Skin of body (tissue), 2 donors: ENCODE results near the gene RNF149. TPM values are rescaled to one million over a fixed set of nuclear protein-coding genes. Genes with fewer than 3 reads are reported as not detected.
"Not testable (repeated sequence)": the region's sequence is repeated elsewhere in the genome, so short reads cannot be mapped to it uniquely, and the experiment has no call there.

ENCODE experiments used
- DNase-seq: peaks from one replicate; lab custom pipeline; 2025; lab: John Stamatoyannopoulos, UW
- total RNA-seq: library from RNA; depleted of rRNA; stranded (reverse); fragments of >200 nt; gene quantifications from one replicate; pipeline ENCODE4 v1.2.3, GENCODE V29; 2014

RNF149 gene, protein sequence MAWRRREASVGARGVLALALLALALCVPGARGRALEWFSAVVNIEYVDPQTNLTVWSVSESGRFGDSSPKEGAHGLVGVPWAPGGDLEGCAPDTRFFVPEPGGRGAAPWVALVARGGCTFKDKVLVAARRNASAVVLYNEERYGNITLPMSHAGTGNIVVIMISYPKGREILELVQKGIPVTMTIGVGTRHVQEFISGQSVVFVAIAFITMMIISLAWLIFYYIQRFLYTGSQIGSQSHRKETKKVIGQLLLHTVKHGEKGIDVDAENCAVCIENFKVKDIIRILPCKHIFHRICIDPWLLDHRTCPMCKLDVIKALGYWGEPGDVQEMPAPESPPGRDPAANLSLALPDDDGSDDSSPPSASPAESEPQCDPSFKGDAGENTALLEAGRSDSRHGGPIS
- 76.5 TPM for total RNA-seq

DNA sequence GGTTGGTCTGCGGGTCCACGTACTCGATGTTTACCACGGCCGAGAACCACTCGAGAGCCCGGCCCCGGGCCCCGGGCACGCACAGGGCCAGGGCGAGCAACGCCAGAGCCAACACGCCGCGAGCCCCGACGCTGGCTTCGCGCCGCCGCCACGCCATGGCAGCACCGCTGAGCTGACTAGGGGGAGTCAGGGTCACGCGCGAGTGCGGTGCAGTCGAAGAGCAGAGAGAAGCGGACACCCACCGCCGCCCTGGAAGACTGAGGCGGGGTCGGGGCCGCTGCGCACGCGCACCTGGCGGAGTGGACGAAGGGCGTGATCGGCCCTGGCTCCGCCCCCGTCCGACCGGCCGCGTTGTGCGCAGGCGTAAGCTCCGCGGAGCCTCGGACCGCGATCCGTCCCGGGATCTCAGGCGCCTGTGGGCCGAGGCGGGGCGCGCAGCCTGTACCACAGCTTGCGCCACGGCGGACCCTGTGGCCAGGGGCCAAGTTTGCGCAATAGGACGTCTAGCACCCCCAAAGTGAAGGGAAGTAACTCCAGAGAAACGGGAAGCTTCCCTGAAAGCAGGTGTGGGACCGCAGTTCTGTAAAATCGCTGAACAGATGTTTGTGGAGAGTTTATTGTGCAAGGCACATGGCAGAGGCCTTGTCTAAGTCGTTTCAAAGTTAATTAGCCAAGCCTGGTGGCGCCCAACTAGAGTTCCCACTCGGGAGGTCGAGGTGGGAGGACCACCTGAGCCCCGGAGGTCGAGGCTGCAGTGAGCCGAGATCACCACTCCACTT lies at the start of gene RNF149:
Gene RNF149, minus strand, starts transcription at position 270 of the 779 bp plus-strand sequence. Its CDS starts 113 bp downstream, at position 157.
- peak; percentile 83 for DNase-seq

DNA sequence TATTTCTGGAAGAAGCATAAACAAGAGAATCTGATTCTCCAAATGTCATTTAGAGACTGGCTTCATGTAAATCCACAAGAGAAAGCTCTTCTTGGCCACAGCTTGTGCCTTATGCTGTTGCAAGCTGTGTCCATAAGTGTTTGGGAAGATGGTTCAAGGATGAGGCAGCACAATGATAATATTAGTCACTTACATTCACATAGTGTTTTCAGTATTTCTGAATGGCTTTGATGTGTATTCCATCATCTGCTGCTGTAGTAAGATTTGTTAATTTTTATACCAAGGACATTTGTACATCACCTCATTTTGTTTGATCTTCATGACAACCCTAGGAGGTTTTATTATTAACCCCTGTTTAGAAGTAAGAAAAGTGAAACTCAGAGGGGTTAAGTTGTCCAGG lies 48.9 kb upstream of the RNF149 start:
- no peak for DNase-seq

DNA sequence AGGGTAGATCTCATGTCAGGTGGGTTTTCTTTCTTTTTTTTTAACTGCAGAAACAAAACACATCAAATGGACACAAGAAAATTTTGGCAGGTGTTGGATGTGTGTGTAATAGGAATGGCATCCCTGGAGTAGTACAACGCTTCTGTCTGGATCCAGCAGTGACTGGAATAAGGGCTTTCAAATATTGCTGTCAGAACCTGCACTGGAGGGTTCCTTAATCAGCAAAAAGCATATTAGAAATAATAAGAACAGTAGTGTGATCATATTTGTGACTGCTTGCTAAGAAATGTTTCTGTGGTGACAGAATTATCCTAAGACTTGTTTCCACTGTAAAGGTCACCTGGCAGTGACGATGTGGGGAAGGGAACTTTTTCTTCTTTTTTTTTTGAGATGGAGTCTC lies 48.0 kb upstream of the RNF149 start:
- no peak for DNase-seq

DNA sequence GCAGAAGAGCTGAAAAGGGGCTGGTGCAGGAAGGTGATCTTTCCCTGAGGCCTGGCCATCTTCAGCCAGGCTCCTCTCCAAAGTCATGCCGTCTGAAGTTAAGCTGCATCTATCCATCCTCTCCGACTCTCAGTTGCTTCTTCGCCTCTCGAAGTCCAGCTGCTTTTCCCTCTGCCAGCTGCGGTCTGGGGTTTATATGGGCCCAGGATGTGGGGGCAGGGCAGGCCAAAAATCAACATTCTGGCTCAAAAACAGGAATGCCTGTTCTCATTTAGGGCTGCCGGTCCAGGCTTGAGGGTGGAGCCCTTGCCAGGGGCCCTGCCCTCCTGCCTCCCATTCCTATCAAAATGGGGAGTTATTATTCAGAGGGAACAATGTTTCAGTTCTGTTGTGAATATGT lies 47.6 kb upstream of the RNF149 start:
- DNase-seq, result no peak

DNA sequence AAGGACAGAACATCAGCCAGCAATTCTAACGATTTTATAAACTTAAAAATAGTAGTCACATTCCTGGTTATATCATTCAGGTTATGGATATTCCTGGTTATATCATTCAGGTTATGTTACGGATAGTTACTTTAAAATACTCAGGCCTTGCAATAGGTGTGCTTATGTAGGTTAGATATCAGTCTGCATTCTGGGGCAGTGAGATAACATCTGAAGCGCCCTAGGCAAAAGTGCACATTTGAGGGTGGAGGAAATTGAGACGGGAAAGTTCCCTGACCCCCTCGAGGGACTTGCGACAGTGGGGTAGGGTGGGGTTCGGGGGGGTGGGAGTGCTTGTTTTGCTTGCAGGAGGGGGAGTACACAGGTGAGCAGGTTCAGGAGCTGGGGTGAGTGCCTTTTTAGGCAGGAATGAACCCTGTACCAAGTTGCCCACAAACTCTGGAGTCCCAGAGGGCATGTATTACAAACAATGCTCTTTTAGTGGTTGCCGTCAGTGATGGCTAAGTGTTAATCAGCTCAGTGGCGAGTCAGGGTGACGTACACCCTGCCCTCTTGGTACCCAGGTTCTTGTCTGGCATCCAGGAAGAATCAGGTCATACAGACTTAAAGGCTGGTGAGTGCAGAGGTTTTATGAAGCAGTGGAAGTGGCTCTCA lies 47.0 kb upstream of the RNF149 start:
- no peak for DNase-seq

DNA sequence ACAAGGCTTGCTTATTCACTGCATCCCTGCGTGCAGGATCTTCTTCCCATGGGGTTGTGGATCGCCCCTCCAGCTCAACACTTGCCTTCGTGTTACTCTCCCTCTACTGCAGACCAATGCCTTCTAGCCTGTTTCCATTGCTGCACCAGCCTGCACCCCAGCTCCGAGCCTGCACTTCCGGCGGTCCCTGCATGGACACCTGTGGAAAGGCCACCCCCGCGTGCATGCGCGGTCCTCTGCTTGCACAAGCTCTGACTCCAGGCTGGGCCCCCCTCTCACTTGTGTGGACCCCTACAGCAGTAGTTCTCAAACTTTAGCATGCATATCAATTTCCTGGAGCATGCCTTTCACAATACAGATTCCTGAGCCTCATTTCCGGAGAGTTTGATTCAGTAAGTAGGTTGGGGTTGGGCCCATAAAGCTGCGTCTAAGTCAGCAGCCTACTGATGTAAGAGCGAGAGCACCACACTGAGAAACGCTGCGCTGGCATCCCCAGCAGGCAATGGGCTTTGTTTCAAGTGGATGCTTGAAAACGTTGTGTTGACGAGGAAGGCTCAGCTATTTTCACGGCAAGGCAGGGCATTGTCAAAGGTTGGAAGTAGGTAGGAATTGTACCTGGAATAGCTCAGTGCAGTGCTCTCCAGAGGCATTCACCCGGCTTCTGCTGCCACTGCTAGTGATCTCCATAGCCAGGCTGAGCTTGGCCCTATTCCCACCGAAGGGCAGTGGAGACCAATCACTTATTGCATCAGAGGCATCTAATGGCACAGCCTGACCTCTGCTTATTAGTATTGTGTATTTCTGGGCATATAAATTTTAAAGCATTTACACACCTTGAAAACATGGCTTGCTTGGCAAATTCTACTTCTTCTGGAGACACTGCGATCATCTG lies 46.2 kb upstream of the RNF149 start:
- DNase-seq, result no peak

DNA sequence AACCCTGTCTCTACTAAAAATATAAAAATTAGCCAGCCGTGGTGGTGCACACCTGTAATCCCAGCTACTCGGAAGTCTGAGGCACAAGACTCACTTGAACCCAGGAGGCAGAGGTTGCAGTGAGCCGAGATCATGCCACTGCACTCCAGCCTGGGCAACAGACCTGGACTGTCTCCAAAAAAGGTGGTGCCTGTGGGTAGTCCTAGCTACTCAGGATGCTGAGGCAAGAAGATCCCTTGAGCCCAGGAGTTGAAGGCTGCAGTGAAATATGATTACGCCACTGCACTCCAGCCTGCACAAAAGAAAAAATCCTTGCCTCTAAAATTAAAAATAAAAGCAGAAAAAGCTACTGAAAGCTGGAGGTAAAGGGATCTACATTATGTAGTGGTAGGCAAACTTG lies 44.1 kb upstream of the RNF149 start:
- not testable (repeated sequence) for DNase-seq

DNA sequence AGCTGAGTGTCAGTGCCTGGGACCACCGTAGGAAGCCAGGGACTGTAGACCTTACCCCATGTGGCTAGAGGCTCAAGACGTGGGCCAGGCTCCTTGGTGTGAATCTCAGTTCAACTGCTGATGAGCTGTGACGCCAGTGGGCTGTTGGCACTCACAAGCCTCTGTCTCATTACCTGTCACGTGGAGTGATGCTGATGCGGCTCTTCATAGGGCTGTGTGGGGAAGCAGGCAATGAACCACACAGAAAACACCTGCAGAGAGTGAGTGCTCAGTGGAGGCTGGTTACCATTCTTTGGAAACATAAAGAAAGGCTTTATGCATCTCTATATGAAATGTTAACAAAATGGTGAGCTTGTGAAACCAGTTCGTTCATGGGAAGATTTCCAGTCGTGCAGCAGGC lies 42.7 kb upstream of the RNF149 start:
- DNase-seq, result no peak

DNA sequence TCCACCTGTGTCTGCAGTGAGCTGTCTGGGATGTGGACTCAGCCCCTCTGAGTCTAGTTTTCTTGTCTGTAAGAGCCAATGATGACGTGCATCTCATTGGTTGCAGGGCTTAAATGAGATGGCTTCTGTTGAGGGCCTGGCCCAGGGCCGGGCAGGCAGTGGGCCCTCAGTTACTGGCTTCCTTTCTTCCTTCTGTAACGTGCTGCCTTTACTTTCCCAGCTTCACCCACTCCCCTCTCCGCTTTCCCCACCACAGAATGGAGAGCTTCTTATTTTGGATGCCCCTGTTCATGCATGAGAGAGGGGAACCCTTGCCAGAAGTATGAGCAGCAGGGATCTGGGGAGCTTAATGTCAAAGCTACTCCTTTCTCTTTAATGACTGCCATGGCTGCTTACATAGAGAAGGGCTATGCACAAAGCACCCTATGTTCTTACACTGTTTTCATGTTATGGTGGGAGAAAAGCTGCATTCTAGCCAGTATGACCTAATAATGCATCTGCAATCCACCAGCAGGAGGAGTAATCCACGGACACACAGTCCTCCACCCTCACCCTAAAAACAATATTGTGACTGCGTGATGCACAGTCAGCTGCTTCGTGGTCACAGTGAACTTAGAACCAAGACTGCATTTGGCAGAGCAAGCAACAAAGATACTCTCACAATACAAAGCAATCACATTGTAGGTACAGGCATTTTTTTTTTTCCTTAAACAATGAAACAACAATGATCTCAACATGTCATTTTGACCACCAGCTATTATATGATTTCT lies 41.6 kb upstream of the RNF149 start:
- no peak for DNase-seq

DNA sequence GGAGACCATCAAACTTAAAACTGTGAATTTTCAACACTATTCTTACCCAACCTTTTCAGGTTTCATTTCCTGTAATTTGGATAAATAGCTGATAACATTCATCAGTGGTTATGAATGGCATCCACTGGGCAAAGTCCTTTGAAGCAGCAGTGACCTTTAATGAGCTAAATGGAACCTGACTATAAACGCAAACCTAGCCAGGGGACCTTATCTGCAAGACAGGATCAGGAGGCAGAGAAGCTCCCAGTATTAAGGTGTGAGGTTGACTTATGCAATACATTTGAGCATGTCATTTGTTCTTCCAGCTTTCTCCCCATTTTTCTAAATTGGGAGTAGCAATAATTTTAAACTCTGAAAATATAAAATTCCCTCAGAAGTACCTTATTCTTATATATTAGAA lies 40.4 kb upstream of the RNF149 start:
- DNase-seq, result no peak

DNA sequence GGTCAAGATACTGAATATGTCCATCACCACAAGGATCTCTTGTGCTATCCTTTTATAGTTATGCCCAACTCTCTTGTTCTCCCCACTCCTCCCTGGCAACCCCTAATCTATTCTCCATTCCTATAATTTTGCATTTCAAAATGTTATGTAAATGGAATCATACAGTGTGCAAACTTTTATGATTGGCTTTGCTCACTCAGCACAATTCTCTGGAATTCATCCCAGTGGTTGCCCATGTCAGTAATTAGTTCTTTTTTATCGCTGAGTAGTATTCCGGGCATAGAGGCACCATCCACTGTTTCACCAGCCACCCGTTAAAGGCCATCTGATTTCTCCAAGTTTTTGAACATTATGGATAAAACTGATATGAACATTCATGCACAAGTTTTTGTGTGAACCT lies 38.4 kb upstream of the RNF149 start:
- DNase-seq, result no peak

DNA sequence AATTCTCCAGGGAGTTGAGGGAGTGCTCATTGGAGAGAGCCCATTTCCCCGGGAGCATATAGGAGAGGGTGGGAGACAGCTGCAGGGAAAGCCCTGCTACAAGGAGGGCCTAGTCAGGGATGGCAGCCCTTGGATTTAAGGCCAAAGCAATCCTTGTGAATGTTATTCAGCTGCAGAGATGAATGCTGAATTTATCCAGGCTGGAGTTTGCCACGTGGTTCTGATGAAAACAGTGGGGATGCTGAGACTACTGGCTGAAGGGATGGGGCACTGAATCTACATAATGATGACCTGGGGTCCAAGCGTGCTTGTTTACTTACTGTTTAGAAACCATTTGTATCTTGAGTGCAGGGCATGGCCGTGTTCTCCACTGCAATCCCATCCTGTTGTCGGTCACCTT lies 35.6 kb upstream of the RNF149 start:
- no peak for DNase-seq

DNA sequence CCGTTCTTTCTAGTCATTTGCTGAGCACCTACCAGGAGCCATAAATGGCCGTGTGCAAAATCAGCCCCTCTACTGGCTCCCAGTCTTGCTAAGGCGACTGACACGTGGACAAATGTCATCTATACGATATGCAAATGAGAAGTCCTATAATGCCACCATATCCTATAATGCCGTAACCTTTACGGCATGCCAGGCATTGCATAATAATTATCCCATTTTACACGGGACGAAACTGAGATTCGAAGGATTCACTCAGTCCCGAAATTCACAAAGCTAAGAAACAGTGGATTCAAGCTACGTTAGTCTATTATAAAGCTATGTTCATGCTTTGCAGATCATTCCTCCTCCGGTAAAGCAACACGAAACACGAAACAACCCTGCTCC lies 34.1 kb upstream of the RNF149 start:
- no peak for DNase-seq

DNA sequence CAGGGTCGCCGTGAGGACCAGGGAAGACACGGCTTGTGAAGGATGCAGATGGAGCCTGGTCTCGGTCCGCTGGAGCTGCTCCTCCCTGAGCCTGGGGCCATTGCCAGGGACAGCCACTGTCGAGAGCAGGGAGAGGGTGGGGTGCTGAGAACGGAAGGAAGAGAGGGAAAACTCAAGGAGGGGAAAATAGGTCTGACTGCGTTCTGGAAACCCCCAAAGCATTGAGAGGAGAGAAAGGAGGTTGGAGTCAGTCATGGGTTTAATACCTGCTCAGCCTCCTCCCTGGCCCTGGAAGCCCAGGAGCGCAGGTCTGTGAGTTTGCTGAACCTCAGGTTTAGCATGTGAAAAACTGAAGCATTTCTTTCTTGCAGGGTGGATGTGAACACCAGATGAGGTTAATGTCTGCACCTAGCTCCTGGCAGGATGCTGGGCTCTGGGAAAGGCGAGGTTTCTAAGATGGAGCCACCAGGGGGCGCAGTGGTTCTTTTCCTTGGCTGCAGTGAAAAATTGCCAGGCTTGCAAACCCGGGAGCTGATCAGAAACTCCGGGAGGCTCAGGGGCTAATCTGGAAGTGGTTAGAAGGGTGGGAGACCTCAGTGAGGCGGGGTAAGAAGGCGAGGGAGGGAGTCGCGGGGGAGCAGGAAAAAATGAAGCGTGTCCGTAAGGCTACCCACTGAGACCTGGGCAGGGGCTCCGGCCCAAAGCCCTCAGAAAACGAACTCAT lies 33.6 kb upstream of the RNF149 start:
- DNase-seq, result peak; percentile 48

DNA sequence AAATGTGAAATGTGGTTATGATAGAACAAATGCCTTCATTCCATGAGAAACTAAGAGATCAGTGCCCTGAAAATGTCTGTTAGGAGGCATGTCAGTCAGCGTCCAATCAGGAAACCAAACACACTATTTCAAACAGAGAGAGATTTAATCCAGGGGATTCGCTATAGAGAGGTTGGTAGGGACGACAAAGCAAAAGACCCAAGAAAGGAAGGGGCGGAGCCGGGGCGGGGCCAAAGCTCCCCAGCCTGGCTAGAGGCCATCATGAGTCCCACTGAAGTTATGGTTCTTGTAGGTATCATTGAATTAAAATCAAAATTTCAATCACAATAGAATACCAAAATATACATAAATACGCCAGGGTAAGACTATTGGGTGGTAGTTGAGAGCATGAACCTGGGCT lies 32.9 kb upstream of the RNF149 start:
- DNase-seq, result no peak

DNA sequence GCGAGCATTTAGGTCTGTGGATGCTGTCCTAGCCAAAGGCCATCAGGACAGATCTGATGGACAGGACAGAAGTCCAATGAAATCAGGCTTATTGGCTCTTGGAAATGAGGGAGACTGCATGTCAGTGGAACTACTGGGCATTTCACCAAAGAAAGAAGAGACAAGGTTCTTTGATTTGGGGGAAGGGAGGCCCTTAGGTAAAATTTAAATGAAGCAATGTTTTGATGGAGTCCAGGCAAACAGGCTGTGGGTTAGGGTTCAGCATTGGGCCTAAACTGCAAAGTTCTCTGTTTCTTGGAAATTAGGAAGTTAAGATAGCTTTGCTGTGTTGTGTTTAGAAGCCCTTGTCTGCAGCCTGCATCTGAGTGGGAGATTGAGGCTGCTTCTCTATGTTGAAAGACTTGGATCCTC lies 31.6 kb upstream of the RNF149 start:
- DNase-seq, result no peak

DNA sequence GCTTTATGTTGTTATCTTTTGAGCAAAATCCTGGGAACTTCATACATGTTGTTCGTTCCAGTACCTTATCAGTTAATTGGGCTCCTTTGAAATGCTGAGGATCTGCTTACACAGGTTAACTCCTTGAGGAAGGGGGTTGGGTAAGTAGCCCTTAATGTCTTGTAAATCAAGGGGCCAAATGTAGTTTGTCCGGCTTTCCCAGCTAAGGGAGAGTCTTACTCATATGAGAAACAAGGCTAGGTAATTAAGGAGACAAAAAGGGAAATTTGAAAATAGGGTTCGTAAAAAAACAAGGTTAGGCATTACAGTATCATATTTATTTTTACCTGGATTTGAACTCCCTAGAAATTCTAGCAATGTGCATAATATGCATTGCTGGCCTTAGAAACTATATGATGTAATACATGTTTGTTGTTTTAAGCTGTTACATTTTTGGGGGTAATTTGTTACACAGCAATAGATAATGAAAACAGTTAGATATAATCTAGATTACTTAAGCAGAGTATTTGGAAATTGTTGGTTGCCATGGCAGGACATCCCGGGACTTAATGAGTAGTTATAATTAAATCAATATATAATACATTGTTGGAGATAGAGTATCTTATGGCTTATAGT lies 30.9 kb upstream of the RNF149 start:
- DNase-seq, result no peak

DNA sequence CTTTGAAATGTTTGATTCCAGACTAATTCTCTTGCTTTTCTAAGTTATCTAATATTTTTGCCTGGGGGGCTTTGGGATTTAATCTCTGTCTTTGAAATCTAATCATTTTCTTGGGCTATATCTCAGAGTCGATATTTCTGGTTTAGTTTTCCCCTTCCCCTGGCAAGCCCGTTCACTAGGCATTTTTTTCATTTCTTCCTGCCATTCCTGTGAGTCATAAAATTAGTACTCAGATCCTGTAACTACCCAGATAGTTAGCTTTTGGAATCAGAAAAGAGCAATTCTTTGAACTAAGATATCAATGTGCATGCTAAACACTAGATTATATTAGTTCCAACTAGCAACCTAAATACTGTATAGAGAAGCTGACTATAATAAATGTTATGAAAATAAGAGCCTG lies 29.4 kb upstream of the RNF149 start:
- no peak for DNase-seq
